ENCODE data around the gene FOXN3.

The FOXN3 gene

DNA sequence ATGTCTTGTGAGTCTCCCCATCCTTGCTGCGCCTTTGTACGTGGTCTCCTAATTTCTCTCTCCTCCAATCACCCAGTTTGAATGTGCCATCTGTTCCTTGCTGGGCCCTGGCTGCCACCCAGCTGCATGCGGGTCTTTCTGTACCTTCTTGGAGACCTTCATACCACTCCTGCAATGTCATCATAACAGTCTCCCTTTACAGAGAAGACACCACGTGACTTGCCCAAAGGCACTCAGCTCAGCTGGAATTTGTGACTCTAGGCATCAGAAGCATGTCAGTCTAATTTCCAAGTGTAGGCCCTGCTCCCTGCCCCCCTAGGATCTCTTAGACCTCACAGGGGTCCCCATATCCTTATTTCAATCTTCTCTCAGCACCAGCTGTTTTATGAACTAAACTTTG, 308.4 kb downstream of the FOXN3 start:
- no peak for TF ChIP-seq SPI1 (IDR thresholded peaks at IDR 0.05; ENCODE audit: borderline replicate concordance, low read depth)
- TF ChIP-seq CTCF (IDR thresholded peaks at IDR 0.05; ENCODE audit: insufficient read depth, low read length): no peak
- TF ChIP-seq GABPA (IDR thresholded peaks at IDR 0.05; ENCODE audit: low read depth): no peak
- no peak for TF ChIP-seq POLR2AphosphoS5 (IDR thresholded peaks at IDR 0.05; ENCODE audit: low read depth)
- no peak for TF ChIP-seq REST (IDR thresholded peaks at IDR 0.05; ENCODE audit: insufficient replicate concordance, low read depth)
- H3K27me3 ChIP-seq (ENCODE audit: insufficient read depth, poor library complexity, severe bottlenecking): no peaks in the 10 kb centered on the region
- DNase-seq (ENCODE audit: low read depth in 1 of 2, low spot score in 1 of 2): no peak
- no peak overlapping the region for H3K27ac ChIP-seq (replicated peaks)
- H3K4me3 ChIP-seq (replicated peaks; ENCODE audit: insufficient read depth, low read length): no peak overlapping the region

DNA sequence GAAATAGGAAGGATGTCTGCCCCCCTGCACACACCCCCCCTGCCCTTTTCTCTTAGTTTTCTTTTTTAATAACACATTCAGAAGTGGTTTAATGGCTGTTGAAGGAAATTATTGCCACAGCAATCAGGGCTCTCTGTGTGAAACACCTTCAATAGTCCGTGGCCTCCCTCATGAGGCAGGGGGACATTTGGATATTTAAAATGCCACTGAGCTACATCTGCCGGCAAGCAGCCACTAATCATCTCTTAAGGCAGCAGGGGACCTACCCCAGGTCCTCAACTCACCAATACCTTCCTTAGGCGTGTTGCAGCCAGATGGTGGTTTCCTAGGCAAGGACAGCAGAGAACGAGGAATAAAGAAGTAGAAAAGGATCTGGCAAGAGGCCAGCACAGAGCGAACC, 309.4 kb downstream of the FOXN3 start:
- no peak overlapping the region for H3K4me3 ChIP-seq (replicated peaks; ENCODE audit: insufficient read depth, low read length)
- H3K27ac ChIP-seq (replicated peaks): no peak overlapping the region
- no peaks in the 10 kb centered on the region for H3K27me3 ChIP-seq (ENCODE audit: insufficient read depth, poor library complexity, severe bottlenecking)
- no peak for DNase-seq (ENCODE audit: low read depth in 1 of 2, low spot score in 1 of 2)
- no peak for TF ChIP-seq POLR2AphosphoS5 (IDR thresholded peaks at IDR 0.05; ENCODE audit: low read depth)
- TF ChIP-seq GABPA (IDR thresholded peaks at IDR 0.05; ENCODE audit: low read depth): no peak
- no peak for TF ChIP-seq REST (IDR thresholded peaks at IDR 0.05; ENCODE audit: insufficient replicate concordance, low read depth)
- no peak for TF ChIP-seq SPI1 (IDR thresholded peaks at IDR 0.05; ENCODE audit: borderline replicate concordance, low read depth)
- no peak for TF ChIP-seq CTCF (IDR thresholded peaks at IDR 0.05; ENCODE audit: insufficient read depth, low read length)

All from HL-60 (cell line).